ENCODE data around the gene TSPAN18. TPM values are rescaled to one million over a fixed set of nuclear protein-coding genes. Genes with fewer than 3 reads are reported as not detected.

The TSPAN18 gene
- total and polyA plus RNA-seq, 2 donors, result 32.2 to 36.9 TPM

DNA sequence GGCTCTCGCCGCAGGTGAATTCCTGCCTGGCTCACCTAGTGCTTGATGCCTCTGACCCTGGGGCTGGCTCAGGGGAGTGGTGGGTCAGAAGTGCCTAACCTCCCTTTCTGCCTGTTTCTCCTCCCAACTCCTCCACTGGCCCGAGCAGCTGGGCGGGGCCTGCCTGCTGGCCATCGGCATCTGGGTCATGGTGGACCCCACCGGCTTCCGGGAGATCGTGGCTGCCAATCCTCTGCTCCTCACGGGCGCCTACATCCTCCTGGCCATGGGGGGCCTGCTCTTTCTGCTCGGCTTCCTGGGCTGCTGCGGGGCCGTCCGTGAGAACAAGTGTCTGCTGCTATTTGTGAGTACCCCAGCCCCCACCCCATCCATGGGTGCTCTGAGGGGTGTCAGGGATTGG is 182.8 kb downstream of the TSPAN18 start:
- DNase-seq (ENCODE audit: extremely low spot score), result no peak
- Histone ChIP-seq H3K36me3 (ENCODE audit: insufficient read depth) (no peaks in the 10 kb centered on the region), H3K27ac (ENCODE audit: low read depth) (no peak overlapping the region), H3K4me1 (ENCODE audit: insufficient read depth) (no peaks in the 10 kb centered on the region), H3K4me3 (ENCODE audit: low read depth, low read length) (no peak overlapping the region)
- WGBS, result 83% methylated on average over 14 of the region's 14 CpGs

DNA sequence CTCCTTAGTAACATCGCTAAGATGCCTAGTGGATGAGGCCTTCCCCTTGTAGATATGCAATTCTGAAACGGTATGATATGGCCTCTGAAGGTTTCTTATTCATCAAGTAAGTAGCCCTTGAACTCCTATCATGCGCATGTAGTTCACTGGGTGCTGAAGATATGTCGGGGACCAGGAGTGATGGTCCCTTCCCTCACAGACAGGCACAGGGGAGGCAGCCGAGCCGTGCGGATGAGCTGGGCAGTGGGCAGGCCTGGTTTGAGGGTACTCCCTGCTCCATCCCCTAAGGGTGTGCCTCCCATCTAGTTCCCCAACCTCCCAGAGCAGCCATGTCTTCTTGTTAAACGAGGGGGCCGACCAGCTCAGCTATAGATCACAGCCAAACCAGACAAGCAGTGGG is 183.8 kb downstream of the TSPAN18 start:
- H3K4me3 ChIP-seq (ENCODE audit: low read depth, low read length), result no peak overlapping the region
- no peaks in the 10 kb centered on the region for H3K36me3 ChIP-seq (ENCODE audit: insufficient read depth)
- DNase-seq (ENCODE audit: extremely low spot score), result no peak
- no peak overlapping the region for H3K27ac ChIP-seq (ENCODE audit: low read depth)
- WGBS, result 84% methylated on average over 9 of the region's 9 CpGs
- no peaks in the 10 kb centered on the region for H3K4me1 ChIP-seq (ENCODE audit: insufficient read depth)

DNA sequence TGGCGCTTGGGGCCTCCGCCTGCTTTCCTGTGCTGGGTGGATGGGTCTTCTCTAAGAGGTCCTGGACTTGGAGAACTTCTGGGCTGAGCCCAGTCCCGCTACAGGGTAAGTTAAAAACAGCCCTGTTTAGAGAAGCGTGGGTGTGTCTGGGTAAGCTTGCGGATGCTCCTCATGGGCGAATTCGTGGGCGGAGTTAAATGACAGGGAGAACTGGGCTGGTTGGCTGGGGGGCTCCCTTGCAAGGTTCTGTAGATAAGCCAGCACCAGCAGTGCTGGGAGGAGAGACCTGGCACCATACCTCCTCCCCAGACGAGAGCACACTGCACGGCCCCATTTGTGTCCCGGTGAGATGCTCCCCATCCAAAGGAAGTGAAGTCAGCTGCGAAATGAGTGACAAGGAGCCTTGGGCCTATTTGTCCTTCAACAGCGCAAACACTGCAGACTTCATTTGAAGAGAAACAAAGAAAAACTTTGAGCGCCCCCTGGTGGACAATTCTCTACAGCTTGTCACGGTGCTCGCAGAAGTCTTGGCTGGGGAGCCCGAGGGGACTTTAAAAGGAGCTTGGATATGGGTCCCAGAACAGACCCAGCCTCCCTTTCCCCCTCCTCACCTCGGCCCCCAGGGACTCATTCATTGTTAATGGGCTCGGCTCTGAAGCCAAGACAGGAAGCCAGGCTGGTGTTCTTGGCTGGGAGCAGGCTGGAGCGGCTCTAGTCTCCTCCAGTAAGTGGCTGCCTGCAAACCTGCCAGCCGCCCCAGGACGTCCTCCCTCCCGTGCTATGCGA is 184.5 kb downstream of the TSPAN18 start:
- peak; percentile 86 for DNase-seq (ENCODE audit: extremely low spot score)
- 25% methylated on average over 24 of the region's 24 CpGs for WGBS
- Histone ChIP-seq H3K36me3 (ENCODE audit: insufficient read depth) (no peaks in the 10 kb centered on the region), H3K4me3 (ENCODE audit: low read depth, low read length) (no peak overlapping the region), H3K27ac (ENCODE audit: low read depth) (no peak overlapping the region), H3K4me1 (ENCODE audit: insufficient read depth) (no peaks in the 10 kb centered on the region)

DNA sequence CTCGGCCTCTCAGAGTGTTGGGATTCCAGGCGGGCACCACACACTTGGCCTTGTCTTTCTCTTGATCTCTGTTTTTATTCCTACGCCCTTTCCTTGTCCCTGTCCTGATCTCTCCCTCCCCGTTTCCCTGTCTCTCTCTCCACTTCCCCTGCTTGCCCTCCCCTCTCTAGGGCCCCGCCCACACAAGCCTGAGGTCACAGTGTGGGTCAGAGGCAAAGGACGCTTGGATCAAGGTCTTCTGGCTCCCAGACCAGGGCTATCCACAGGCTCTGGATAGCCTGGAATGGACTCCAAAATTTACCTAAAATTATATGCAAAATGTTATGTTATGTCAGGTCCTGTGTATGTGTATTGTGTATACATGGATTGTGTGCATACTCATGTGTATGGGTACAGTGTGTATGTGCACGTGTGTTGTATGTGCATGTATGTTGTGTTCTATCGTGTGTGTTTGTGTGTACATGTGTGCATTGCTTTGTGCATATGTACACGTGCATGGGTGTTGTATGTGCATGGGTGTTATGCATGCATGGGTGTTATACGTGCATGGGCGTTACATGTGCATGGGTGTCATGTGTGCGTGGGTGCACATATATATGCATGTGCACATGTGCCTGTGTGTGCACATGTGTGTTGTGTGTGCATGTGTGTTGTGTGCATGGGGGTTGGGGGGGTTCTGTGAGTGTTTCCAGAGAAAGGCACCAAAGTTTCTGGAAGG is 185.7 kb downstream of the TSPAN18 start:
- 65% methylated on average over 12 of the region's 12 CpGs for WGBS
- H3K4me3 ChIP-seq (ENCODE audit: low read depth, low read length), result no peak overlapping the region
- H3K4me1 ChIP-seq (ENCODE audit: insufficient read depth), result no peaks in the 10 kb centered on the region
- no peak for DNase-seq (ENCODE audit: extremely low spot score)
- no peaks in the 10 kb centered on the region for H3K36me3 ChIP-seq (ENCODE audit: insufficient read depth)
- no peak overlapping the region for H3K27ac ChIP-seq (ENCODE audit: low read depth)

DNA sequence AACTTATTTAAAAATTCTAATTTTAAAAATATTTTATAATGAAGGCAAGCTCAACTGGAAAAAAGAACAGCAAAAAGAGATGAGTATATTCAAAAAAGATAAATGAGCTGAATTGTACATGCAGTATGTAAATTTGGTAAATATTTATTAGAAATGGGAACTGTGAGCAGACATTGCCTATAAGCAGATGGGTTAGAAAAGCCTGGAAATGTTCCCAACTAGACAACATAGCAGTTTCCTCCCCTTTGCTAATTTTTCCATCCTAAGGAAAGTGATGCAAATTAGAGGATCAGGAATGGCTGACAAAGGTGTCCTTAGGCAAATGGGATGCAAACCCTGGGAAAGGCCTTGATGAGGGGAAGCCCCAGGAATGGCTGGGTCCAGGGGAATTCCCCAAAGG is 186.7 kb downstream of the TSPAN18 start:
- H3K36me3 ChIP-seq (ENCODE audit: insufficient read depth), result no peaks in the 10 kb centered on the region
- H3K4me3 ChIP-seq (ENCODE audit: low read depth, low read length), result no peak overlapping the region

DNA sequence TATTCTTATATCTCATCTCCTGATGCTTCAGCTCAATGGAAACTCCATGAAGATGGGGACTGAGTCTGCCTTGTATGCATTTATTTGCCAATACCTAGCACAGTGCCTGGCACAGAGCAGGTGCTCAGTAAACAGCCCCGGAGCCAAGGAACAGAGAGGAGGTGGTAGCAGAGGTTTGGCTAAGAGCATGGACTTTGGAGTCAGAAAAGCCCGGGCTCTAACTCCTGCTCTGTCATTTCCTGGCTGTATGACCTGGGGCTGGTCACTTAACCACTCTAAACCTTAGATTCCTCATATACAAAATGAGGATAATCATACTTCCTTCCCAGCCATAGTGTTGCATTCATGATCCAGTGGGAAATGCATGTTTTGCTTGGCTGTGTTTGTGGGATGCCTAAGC is 187.3 kb downstream of the TSPAN18 start:
- DNase-seq (ENCODE audit: extremely low spot score), result no peak
- Histone ChIP-seq H3K27ac (ENCODE audit: low read depth) (no peak overlapping the region), H3K4me3 (ENCODE audit: low read depth, low read length) (no peak overlapping the region), H3K36me3 (ENCODE audit: insufficient read depth) (no peaks in the 10 kb centered on the region), H3K4me1 (ENCODE audit: insufficient read depth) (no peaks in the 10 kb centered on the region)
- 88% methylated on average over 2 of the region's 2 CpGs for WGBS

More for the DNA sequence above, 186.7 kb downstream of the TSPAN18 start:
- DNase-seq (ENCODE audit: extremely low spot score), result no peak
- no peaks in the 10 kb centered on the region for H3K4me1 ChIP-seq (ENCODE audit: insufficient read depth)
- H3K27ac ChIP-seq (ENCODE audit: low read depth), result no peak overlapping the region

DNA sequence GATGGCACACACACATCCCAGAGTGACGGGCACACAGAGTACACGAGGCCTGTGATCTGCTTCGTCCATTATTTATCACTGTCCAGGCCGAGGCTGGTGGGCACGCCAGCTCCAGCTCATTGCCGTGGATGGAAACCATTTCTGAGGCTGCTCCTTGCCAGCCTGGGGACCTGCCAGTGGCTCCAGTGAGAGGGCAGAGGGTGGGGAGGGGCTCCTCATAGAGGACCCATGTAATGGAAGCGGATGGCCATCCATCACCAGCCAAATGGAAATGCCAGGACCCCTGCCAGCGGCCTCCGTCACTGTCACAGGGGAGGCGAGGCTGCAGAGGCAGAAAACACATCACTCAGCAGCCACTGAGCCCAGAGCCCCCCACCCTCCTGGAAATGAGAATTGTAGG is 188.2 kb downstream of the TSPAN18 start:
- 85% methylated on average over 10 of the region's 10 CpGs for WGBS
- H3K36me3 ChIP-seq (ENCODE audit: insufficient read depth), result no peaks in the 10 kb centered on the region

DNA sequence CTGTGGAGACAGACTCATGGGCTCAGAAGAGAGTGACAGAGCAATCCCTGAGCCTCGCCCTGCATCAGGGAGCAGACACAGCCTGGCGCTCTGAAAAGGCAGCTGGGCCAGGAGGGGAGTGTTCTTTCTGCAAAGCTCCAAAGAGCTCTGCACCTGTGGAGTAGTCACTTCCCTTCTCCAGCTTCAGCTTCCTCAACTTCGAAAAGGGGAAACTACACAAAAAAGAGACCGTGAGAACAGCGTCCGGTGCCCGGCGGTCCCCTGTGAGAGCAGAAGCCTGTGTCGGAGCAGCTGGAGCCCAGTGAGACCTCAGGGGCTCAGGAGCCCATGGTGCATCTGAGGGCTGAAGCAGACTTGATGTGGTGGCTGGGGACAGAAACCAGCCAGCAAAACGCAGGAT is 188.9 kb downstream of the TSPAN18 start:
- Histone ChIP-seq H3K4me1 (ENCODE audit: insufficient read depth) (no peaks in the 10 kb centered on the region), H3K4me3 (ENCODE audit: low read depth, low read length) (no peak overlapping the region), H3K36me3 (ENCODE audit: insufficient read depth) (no peaks in the 10 kb centered on the region), H3K27ac (ENCODE audit: low read depth) (no peak overlapping the region)
- WGBS, result 73% methylated on average over 10 of the region's 10 CpGs
- DNase-seq (ENCODE audit: extremely low spot score), result no peak

More for the DNA sequence above, 188.2 kb downstream of the TSPAN18 start:
- H3K4me1 ChIP-seq (ENCODE audit: insufficient read depth), result no peaks in the 10 kb centered on the region
- no peak for DNase-seq (ENCODE audit: extremely low spot score)
- no peak overlapping the region for H3K4me3 ChIP-seq (ENCODE audit: low read depth, low read length)
- no peak overlapping the region for H3K27ac ChIP-seq (ENCODE audit: low read depth)

DNA sequence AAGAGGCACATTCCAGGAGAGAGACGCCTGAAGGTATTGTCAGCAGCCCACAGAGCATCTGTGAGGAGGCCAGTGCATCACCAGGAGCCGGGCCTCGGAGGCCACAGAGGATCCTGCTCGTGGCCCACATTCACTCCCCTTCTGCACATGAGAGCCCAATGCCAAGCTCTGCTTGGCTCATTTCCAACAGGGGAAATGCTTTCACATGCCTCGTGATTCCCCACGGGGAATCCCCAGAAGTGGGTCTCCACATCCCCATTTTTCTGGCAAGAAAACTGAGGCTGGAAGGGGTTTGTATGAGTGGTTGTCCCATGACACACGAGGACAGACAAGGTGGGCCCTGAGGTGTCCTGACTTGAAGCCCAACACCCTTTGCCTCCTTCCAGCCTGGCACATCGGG is 189.6 kb downstream of the TSPAN18 start:
- DNase-seq (ENCODE audit: extremely low spot score), result no peak
- H3K36me3 ChIP-seq (ENCODE audit: insufficient read depth), result no peaks in the 10 kb centered on the region
- H3K4me1 ChIP-seq (ENCODE audit: insufficient read depth), result no peaks in the 10 kb centered on the region
- 72% methylated on average over 8 of the region's 8 CpGs for WGBS
- no peak overlapping the region for H3K4me3 ChIP-seq (ENCODE audit: low read depth, low read length)
- H3K27ac ChIP-seq (ENCODE audit: low read depth), result no peak overlapping the region

DNA sequence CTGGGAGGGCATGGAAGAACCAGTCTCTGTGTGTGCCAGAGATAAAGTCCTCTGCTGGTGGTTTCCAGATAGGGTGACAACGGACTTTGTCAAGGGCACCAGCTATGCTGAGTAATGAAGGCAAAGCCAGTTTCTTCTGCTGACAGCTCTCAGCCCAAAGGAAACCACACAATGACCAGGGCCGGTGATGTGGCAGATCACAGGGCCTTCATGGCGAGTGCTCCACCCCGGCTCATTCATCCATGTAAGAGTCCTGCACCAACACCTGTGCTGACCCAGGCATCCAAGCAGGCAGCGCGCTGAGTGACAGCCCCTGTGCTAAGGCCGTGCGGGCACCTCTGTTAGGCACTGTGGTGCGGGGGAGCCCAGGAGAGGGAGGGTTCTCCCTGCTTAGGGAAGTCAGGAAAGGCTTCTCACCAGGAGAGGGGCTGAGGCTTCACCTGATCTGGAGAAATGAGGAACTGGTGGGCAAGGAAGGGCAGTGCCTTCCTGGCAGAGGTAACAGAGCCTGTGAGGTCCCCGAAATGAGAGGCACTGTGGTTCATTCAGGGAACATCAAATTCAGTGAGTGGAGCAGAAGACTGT is 190.1 kb downstream of the TSPAN18 start:
- Histone ChIP-seq H3K27ac (ENCODE audit: low read depth) (no peak overlapping the region), H3K4me1 (ENCODE audit: insufficient read depth) (no peaks in the 10 kb centered on the region), H3K36me3 (ENCODE audit: insufficient read depth) (no peaks in the 10 kb centered on the region), H3K4me3 (ENCODE audit: low read depth, low read length) (no peak overlapping the region)
- WGBS, result 88% methylated on average over 10 of the region's 10 CpGs
- no peak for DNase-seq (ENCODE audit: extremely low spot score)

DNA sequence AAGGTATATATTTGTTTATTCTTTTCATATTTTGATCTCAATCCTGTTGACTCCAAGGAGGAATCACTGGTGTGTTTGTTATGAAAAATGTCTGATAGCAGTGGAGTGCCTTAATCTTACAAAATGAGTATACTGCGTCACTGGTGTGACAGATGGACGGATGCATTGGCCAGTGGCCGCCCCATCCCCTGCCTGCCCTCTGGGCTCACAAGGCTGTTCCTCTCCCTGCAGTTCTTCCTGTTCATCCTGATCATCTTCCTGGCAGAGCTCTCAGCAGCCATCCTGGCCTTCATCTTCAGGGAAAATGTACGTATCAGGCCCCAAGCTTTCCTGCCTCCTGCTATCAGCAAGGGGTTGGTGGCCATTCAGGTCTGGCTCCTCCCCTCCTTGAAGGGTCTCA is 191.0 kb downstream of the TSPAN18 start:
- DNase-seq (ENCODE audit: extremely low spot score), result no peak

DNA sequence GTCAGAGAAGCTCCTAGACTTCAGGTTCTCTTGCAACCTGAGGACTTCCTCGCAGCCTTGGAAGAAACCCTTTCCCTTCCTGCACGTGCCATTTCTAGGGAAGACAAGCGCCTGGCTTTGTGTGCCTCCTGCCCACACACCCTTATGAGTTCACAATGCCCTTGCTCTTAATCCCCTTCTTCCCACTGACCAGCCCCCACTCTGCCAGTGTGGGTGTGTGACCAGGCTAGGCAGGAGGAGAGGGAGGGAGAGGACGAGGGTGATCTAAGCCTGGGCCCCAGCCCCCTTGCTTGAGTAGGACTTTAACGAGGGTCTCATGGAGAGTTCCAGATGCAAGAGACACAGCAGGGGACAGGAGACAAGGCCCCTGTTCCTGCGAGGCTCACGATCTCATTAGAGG is 193.7 kb downstream of the TSPAN18 start:
- H3K36me3 ChIP-seq (ENCODE audit: insufficient read depth), result no peaks in the 10 kb centered on the region
- H3K4me3 ChIP-seq (ENCODE audit: low read depth, low read length), result no peak overlapping the region
- 72% methylated on average over 7 of the region's 7 CpGs for WGBS
- H3K27ac ChIP-seq (ENCODE audit: low read depth), result no peak overlapping the region
- no peak for DNase-seq (ENCODE audit: extremely low spot score)
- no peaks in the 10 kb centered on the region for H3K4me1 ChIP-seq (ENCODE audit: insufficient read depth)

More for the DNA sequence above, 191.0 kb downstream of the TSPAN18 start:
- H3K4me3 ChIP-seq (ENCODE audit: low read depth, low read length), result no peak overlapping the region
- no peaks in the 10 kb centered on the region for H3K4me1 ChIP-seq (ENCODE audit: insufficient read depth)
- 97% methylated on average over 4 of the region's 4 CpGs for WGBS
- no peaks in the 10 kb centered on the region for H3K36me3 ChIP-seq (ENCODE audit: insufficient read depth)
- H3K27ac ChIP-seq (ENCODE audit: low read depth), result no peak overlapping the region

DNA sequence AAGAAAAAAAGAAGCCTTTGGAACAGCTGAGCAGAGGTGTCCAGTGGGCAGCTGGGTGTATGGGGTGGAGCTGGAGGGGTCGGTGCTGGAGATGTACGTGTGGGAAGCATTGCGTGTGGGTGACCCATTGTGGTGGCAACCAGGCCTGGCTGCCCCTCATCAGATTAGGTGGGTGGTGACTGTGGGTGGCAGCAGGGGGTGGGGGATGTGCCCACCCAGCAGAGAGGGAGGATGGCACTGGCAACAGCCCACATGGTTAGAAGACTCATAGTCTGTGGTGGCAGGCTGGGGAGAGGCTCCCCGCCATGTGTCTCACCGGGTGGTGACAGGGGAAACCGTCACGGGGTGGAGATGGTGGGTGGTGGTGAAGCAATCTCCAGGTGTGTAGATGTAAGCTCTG is 196.4 kb downstream of the TSPAN18 start:
- DNase-seq (ENCODE audit: extremely low spot score), result no peak
- Histone ChIP-seq H3K36me3 (ENCODE audit: insufficient read depth) (no peaks in the 10 kb centered on the region), H3K4me1 (ENCODE audit: insufficient read depth) (no peaks in the 10 kb centered on the region), H3K4me3 (ENCODE audit: low read depth, low read length) (no peak overlapping the region), H3K27ac (ENCODE audit: low read depth) (no peak overlapping the region)
- WGBS, result 73% methylated on average over 7 of the region's 7 CpGs

DNA sequence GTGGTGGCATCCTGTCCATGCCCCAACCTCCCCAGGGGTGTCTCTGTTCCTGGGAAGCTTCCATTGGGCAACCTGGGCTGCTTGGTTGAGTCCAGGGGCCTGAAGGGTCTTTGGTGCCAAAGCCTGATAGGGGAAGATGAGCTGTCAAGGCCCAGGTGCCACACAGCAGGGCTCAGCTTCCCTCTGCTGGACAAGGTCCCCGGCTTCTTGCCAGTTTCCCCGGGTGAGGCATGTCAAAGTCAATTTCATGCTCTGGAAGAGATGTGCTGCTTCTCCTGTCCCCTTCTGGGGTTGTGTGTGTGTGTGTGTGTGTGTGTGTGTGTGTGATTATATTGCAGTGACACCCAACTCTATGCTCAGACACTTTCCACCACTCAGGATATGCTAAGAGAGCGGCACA is 197.0 kb downstream of the TSPAN18 start:
- no peaks in the 10 kb centered on the region for H3K36me3 ChIP-seq (ENCODE audit: insufficient read depth)
- H3K4me1 ChIP-seq (ENCODE audit: insufficient read depth), result no peaks in the 10 kb centered on the region
- no peak for DNase-seq (ENCODE audit: extremely low spot score)
- 87% methylated on average over 3 of the region's 3 CpGs for WGBS
- H3K27ac ChIP-seq (ENCODE audit: low read depth), result no peak overlapping the region
- no peak overlapping the region for H3K4me3 ChIP-seq (ENCODE audit: low read depth, low read length)
